ENCODE data around the gene CCDC159.

Gene CCDC159

GRCh38 chr19:11399667-11400066 lies 53.3 kb downstream of the CCDC159 start:
- no peak for DNase-seq

- DNase-seq, result no peak
Observed at GRCh38 chr19:11400798-11401197, 54.5 kb downstream of the CCDC159 start.

GRCh38 chr19:11401808-11402543 lies 55.7 kb downstream of the CCDC159 start:
- no peak for DNase-seq
